ENCODE measurements around the gene RPL34.

Gene RPL34

GRCh38 chr4:108624263-108625056 is 4.1 kb downstream of the RPL34 start:
- DNase-seq (ENCODE audit: low read depth): peak; percentile 11

- DNase-seq (ENCODE audit: low read depth): no peak
Observed at GRCh38 chr4:108626056-108626455, 5.7 kb downstream of the RPL34 start.

GRCh38 chr4:108628411-108628810 is 8.0 kb downstream of the RPL34 start:
- peak; percentile 36 for DNase-seq (ENCODE audit: low read depth)

- no peak for DNase-seq (ENCODE audit: low read depth)
Observed at GRCh38 chr4:108635070-108635655, 14.8 kb downstream of the RPL34 start.

GRCh38 chr4:108636246-108636645 is 15.9 kb downstream of the RPL34 start:
- DNase-seq (ENCODE audit: low read depth): no peak

GRCh38 chr4:108637856-108638255 is 17.5 kb downstream of the RPL34 start:
- DNase-seq (ENCODE audit: low read depth): no peak

GRCh38 chr4:108644237-108644636 is 23.9 kb downstream of the RPL34 start:
- peak; percentile 65 for DNase-seq (ENCODE audit: low read depth)

- DNase-seq (ENCODE audit: low read depth): no peak
Observed at GRCh38 chr4:108646706-108647105, 26.3 kb downstream of the RPL34 start.

GRCh38 chr4:108649863-108650211 is 29.5 kb downstream of the RPL34 start:
- DNase-seq (ENCODE audit: low read depth): no peak

- peak; percentile 97 for DNase-seq (ENCODE audit: low read depth)
Observed at GRCh38 chr4:108650212-108651013, 30.0 kb downstream of the RPL34 start, which contains the start of gene OSTC. OSTC (plus strand) TSS chr4:108650599; CDS start chr4:108650656, 57 bp downstream.

- DNase-seq (ENCODE audit: low read depth): peak; percentile 79
Observed at GRCh38 chr4:108651014-108651791, 30.8 kb downstream of the RPL34 start.

- no peak for DNase-seq (ENCODE audit: low read depth)
Observed at GRCh38 chr4:108662629-108663028, 42.3 kb downstream of the RPL34 start.

GRCh38 chr4:108674356-108674977 is 54.1 kb downstream of the RPL34 start:
- no peak for DNase-seq (ENCODE audit: low read depth)

Measured in iris pigment epithelial cell (primary cell).